HEK293T (cell line): ENCODE results near the gene SLC1A1.

ENCODE experiments used
- CTCF ChIA-PET: fragments of 350-600 bp; formaldehyde crosslinking; extraction: SDS; loops from one replicate; lab custom pipeline; 2021; ENCODE audit warnings: antibody characterized with exemption, inconsistent platforms; lab: Yijun Ruan, JAX
- POLR2A ChIA-PET: fragments of 350-600 bp; formaldehyde crosslinking; extraction: SDS; loops from one replicate; lab custom pipeline; 2020; ENCODE audit warnings: antibody characterized with exemption, inconsistent platforms; lab: Yijun Ruan, JAX
- DNase-seq: peaks from one replicate; pipeline ENCODE4 v3.0.0; 2012; ENCODE audit warnings: mixed read lengths; ENCODE audit errors: extremely low spot score
- ARNT ChIP-seq: fragments of 450-650 bp; IDR thresholded peaks from 2 replicates; pipeline ENCODE4 v1.6.1; 2017; ENCODE audit warnings: mild to moderate bottlenecking
- BHLHE40 ChIP-seq: fragments of 450-650 bp; IDR thresholded peaks from 2 replicates; pipeline ENCODE4 v1.6.1; 2016; ENCODE audit warnings: mild to moderate bottlenecking, moderate library complexity, borderline replicate concordance
- CTBP1 ChIP-seq: fragments of 450-650 bp; IDR thresholded peaks from 2 replicates; pipeline ENCODE4 v1.6.1; 2016; ENCODE audit warnings: borderline replicate concordance
- ELF4 ChIP-seq: fragments of 450-650 bp; IDR thresholded peaks from 2 replicates; pipeline ENCODE4 v1.6.1; 2017; ENCODE audit warnings: antibody characterized with exemption
- FOXA1 ChIP-seq: fragments of 450-650 bp; IDR thresholded peaks from 2 replicates; pipeline ENCODE4 v1.6.1; 2016; ENCODE audit warnings: mild to moderate bottlenecking
- FOXK2 ChIP-seq: fragments of 450-650 bp; IDR thresholded peaks from 2 replicates; pipeline ENCODE4 v1.6.1; 2016; ENCODE audit warnings: mild to moderate bottlenecking
- FOXM1 ChIP-seq: fragments of 450-650 bp; IDR thresholded peaks from 2 replicates; pipeline ENCODE4 v1.6.1; 2017; ENCODE audit warnings: mild to moderate bottlenecking, borderline replicate concordance
- HDGF ChIP-seq: fragments of 450-650 bp; IDR thresholded peaks from 2 replicates; pipeline ENCODE4 v1.6.1; 2017; ENCODE audit warnings: antibody characterized with exemption, borderline replicate concordance
- L3MBTL2 ChIP-seq: fragments of 450-650 bp; conservative IDR thresholded peaks from 2 replicates; pipeline ENCODE4 v1.6.1; 2016; ENCODE audit warnings: mild to moderate bottlenecking
- LEF1 ChIP-seq: fragments of 450-650 bp; IDR thresholded peaks from 2 replicates; pipeline ENCODE4 v1.6.1; 2017; ENCODE audit warnings: mild to moderate bottlenecking, borderline replicate concordance
- NFRKB ChIP-seq: fragments of 450-650 bp; IDR thresholded peaks from 2 replicates; pipeline ENCODE4 v1.6.1; 2016; ENCODE audit warnings: mild to moderate bottlenecking, moderate library complexity
- SP1 ChIP-seq: fragments of 450-650 bp; IDR thresholded peaks from 2 replicates; pipeline ENCODE4 v1.6.1; 2017
- SUZ12 ChIP-seq: fragments of 450-650 bp; IDR thresholded peaks from 2 replicates; pipeline ENCODE4 v1.6.1; 2016; ENCODE audit warnings: mild to moderate bottlenecking
- TARDBP ChIP-seq: fragments of 450-650 bp; IDR thresholded peaks from 2 replicates; pipeline ENCODE4 v1.6.1; 2016
- ZNF384 ChIP-seq: fragments of 450-650 bp; IDR thresholded peaks from 2 replicates; pipeline ENCODE4 v1.6.1; 2016
- TF ChIP-seq, protein P1 (sequence below): fragments of 450-650 bp; IDR thresholded peaks from 2 replicates; pipeline ENCODE4 v1.6.1; 2016

The SLC1A1 gene

DNA sequence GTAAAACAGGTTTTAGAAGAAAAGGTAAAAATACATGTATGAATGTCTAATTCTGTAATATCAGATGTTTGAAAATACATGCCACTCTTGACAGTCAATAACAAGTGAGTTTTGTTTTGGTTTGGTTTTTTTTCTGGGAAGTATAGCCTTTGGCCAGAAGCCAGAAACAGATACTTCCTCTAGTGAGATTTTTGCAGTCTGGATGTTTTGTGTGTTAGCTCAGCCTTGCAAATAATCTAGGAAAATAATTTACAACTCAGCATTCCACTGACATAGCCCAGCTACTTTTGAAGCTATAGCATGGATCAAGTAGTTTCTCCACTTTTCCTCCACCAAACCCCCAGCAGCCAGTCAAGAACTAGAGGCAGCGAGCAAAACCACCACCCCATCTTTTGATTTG is 56.7 kb downstream of the SLC1A1 start:
- no peak for DNase-seq
- ChIA-PET CTCF (no interaction called here), POLR2A (no interaction called here)
- no peak for TF ChIP-seq NFRKB
- no peak for TF ChIP-seq ZNF384
- no peak for TF ChIP-seq L3MBTL2
- no peak for TF ChIP-seq FOXA1
- TF ChIP-seq HDGF, result no peak
- no peak for TF ChIP-seq TARDBP
- TF ChIP-seq CTBP1, result no peak
- no peak for TF ChIP-seq FOXK2
- TF ChIP-seq ELF4, result no peak
- no peak for TF ChIP-seq BHLHE40
- TF ChIP-seq ARNT, result no peak
- no peak for TF ChIP-seq SUZ12
- TF ChIP-seq FOXM1, result no peak
- TF ChIP-seq LEF1, result no peak
- TF ChIP-seq SP1, result no peak
- TF ChIP-seq, protein P1, sequence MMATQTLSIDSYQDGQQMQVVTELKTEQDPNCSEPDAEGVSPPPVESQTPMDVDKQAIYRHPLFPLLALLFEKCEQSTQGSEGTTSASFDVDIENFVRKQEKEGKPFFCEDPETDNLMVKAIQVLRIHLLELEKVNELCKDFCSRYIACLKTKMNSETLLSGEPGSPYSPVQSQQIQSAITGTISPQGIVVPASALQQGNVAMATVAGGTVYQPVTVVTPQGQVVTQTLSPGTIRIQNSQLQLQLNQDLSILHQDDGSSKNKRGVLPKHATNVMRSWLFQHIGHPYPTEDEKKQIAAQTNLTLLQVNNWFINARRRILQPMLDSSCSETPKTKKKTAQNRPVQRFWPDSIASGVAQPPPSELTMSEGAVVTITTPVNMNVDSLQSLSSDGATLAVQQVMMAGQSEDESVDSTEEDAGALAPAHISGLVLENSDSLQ, result no peak

DNA sequence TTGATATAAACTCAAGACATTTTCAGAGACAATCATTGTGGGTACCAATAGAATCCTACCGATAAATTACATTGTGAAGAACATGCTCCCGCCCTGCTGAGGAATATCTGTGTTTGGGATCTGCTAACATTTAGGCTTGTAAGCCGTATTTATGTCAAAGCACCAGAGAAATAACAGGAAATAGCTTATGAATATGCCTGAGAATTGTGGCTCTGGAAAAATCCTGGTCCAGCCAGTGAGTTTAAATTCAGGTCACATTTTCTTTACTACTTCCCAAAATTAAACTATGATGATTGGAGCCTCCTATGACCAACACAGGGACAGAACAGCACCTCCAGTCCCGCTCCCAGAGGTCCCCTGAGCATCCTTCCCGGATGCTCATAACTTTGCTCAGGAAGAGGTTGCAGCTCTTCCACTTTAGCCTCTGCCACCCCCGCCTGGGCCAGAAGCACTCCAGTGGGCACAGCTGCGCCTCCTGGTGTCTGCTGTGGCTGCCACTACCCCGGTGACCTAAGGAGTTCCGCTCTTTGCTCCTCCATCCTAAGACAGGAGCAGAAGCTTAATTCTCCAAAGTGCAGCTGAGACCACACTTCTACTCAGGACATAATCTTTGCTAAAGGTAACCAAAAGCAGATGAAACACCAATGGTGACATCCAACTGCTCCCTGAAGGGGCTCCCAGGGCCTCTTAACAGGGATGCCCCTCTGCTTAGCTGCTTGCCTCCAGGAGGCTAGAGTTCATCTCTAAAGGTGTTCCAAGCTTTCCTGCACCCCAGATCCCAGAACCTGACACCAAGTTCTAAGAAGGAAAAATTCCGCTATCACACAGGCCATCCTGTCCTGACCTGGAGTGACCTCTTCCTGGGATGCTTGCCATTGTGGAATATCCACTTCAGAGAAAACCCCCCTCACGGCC is 58.8 kb downstream of the SLC1A1 start:
- ChIA-PET CTCF (interaction anchor here (1.0 to 1.4 kb wide), 2 partner anchors 163 to 1308 kb away, joined by 3 read pairs; no protein-coding TSS in a partner anchor), POLR2A (no interaction called here)
- DNase-seq, result peak; percentile 31
- no peak for TF ChIP-seq NFRKB
- no peak for TF ChIP-seq ARNT
- no peak for TF ChIP-seq HDGF
- TF ChIP-seq, protein P1, result no peak
- no peak for TF ChIP-seq FOXK2

DNA sequence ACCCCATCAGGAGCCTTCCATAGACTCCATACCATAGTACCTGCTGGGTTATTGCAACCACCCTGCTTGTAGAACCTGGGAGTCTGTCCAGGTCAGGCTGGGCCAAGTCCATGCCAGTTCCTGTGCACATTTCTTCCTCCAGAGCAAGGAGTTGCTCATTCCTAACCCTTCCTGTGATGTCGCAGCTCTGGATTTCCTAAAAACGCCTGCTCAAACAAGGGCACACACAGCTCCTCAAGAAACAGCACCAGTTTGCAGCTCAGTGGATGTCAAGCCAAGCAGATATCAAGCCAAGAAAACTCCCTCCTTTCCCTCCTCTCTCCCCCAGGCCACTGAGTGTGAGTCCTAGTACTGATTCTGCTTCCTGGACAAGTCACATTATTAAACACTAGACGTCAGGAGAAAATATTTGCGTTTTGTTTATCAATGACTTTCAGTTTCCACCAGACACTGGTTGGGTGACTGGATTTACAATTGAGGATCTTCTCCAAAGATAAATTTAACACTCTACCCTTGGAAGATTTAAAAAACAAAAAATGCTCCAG is 59.6 kb downstream of the SLC1A1 start:
- ChIA-PET CTCF (interaction anchor here (1.4 kb wide), 1 partner anchor 1309 kb away, joined by 3 read pairs; no protein-coding TSS in a partner anchor), POLR2A (no interaction called here)
- DNase-seq, result no peak
- TF ChIP-seq BHLHE40, result no peak
- TF ChIP-seq NFRKB, result no peak
- no peak for TF ChIP-seq SUZ12

DNA sequence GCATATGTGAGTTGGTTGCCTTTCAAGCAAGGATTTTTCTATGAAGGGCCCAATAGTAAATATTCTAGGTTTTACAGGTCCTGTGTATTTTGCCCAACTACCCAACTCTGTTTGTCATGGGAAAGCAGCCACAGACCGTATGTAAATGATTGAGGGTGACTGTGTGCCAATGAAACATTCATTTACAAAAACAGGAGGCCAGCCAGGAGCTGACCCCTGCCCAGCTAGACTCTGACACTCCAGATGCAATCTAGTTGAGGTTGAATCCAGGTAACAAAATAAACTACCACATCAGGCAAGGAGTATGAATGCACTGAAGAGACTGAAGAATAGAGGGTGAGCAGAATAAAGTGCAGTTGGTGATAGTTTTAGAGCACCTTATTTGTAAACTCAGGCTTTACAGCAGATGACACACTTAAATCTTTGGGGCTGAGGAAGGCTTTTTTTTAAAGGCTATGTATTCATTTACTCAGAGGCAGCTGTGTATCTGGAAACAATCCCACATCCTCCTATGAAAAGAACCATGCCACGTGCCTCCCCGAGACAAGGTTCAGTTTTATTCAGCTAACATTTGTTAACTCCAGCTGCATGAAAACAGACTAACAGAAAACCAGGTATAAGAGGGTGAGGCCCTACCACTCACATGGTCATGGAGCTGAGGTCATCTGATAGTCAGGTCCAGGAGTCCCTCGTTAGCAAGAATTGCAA is 60.7 kb downstream of the SLC1A1 start:
- ChIA-PET CTCF (no interaction called here), POLR2A (no interaction called here)
- no peak for TF ChIP-seq LEF1
- no peak for TF ChIP-seq ARNT
- no peak for TF ChIP-seq ZNF384
- TF ChIP-seq L3MBTL2, result no peak
- TF ChIP-seq SUZ12, result no peak
- TF ChIP-seq FOXM1, result no peak
- no peak for TF ChIP-seq NFRKB
- TF ChIP-seq, protein P1, result no peak
- no peak for TF ChIP-seq ELF4
- TF ChIP-seq CTBP1, result no peak
- TF ChIP-seq TARDBP, result no peak
- TF ChIP-seq BHLHE40, result no peak
- TF ChIP-seq FOXK2, result no peak
- no peak for TF ChIP-seq FOXA1
- no peak for DNase-seq

DNA sequence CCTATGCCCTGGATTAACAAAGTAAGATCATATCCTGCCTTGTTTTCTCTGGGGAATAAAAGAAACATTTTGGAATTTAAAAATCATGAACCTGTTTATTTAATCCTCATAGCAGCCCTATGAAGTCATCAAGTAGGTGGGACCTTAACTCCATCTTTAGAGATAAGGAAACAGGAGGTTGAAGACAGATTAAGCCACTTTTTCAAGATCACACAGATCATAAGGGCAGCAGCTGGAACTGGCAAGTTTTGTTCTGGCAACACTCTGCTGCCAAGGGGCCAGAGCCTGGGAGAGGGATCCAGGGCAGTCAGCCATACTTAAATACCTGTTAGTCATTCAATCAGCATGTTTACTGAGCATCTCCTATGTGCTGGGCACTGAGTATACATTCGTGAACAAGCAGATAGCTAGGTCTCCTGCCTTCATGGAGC is 63.7 kb downstream of the SLC1A1 start:
- no peak for DNase-seq
- TF ChIP-seq L3MBTL2, result no peak
- no peak for TF ChIP-seq FOXM1
- TF ChIP-seq BHLHE40, result no peak
- no peak for TF ChIP-seq SUZ12
- TF ChIP-seq ELF4, result no peak
- no peak for TF ChIP-seq LEF1
- no peak for TF ChIP-seq SP1
- no peak for TF ChIP-seq FOXK2
- no peak for TF ChIP-seq HDGF
- no peak for TF ChIP-seq FOXA1
- no peak for TF ChIP-seq ZNF384
- ChIA-PET POLR2A (no interaction called here), CTCF (no interaction called here)

DNA sequence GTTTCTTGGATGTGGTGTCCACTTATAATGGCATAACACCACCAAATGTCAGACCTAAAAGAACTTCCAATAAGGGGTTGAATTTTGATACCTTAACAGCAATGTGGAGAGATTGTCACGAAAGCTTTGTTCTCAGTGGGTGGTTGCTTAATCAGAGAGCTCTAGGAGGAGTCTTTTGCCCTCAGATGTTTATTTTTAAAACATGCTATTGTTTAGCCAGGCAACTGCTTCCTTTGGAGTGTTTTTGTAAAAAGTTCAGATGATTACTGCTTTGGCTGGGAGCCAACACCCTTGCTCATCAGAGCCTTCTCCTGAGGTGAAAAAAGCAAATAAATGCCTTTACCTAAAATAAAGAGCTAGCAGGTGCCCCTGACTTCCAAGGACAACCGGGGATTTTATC is 65.0 kb downstream of the SLC1A1 start:
- no peak for TF ChIP-seq L3MBTL2
- TF ChIP-seq CTBP1, result no peak
- TF ChIP-seq FOXK2, result no peak
- TF ChIP-seq ARNT, result no peak
- TF ChIP-seq HDGF, result no peak
- TF ChIP-seq ZNF384, result no peak
- TF ChIP-seq BHLHE40, result no peak
- TF ChIP-seq NFRKB, result no peak
- no peak for TF ChIP-seq FOXM1
- CTCF ChIA-PET, result no interaction called here
- DNase-seq, result no peak
- POLR2A ChIA-PET, result no interaction called here
